Measurements from ENCODE around the gene ARMC3.

The ARMC3 gene

DNA sequence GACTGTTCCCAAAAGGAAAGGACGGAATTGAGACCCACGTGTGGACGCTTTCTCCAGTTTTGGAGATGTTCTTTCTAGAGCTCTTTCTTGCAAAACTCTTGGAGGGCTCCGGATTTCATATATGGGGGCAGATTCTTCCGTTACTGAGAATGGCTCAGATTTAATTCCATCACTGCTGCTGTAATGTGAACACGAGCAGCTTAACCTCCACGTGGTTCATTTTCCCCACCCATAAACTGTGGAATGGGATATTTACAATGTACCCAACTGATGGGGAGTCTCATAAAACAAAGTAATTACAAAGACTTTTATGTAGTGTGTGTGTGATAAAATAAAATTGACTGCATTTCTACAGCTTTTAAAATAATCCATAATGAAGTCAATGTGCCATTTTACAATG lies 152.4 kb downstream of the ARMC3 start:
- no peak for DNase-seq

GRCh38 chr10:23081221-23081750 lies 153.4 kb downstream of the ARMC3 start:
- DNase-seq, result no peak

- DNase-seq, result no peak
Measured at GRCh38 chr10:23081891-23082290, 154.0 kb downstream of the ARMC3 start.

Data from NCI-H1092 (cell line).